Left ventricle myocardium inferior (tissue), 1 donor: Measurements from ENCODE around the gene PRDM7. TPM values are rescaled to one million over a fixed set of nuclear protein-coding genes. Genes with fewer than 3 reads are reported as not detected.

ENCODE experiments used
- DNase-seq: peaks from one replicate; pipeline ENCODE4 v3.0.0-alpha.2; 2020
- H3K27ac ChIP-seq: fragments of 200-600 bp; replicated peaks from 2 replicates; pipeline ENCODE4 v1.8.0; 2021
- H3K27me3 ChIP-seq: fragments of 200-600 bp; 2 replicates; pipeline ENCODE4 v1.8.0; 2021; ENCODE audit warnings: low read depth
- H3K36me3 ChIP-seq: fragments of 200-600 bp; 2 replicates; pipeline ENCODE4 v1.8.0; 2021
- H3K4me1 ChIP-seq: fragments of 200-600 bp; 2 replicates; pipeline ENCODE4 v1.8.0; 2021
- H3K4me3 ChIP-seq: fragments of 200-600 bp; 2 replicates; pipeline ENCODE4 v1.8.0; 2021; ENCODE audit warnings: mild to moderate bottlenecking, moderate library complexity
- H3K9me3 ChIP-seq: fragments of 200-600 bp; replicated peaks from 2 replicates; pipeline ENCODE4 v1.8.0; 2021
- CTCF ChIP-seq: fragments of 200-600 bp; IDR thresholded peaks from 2 replicates; pipeline ENCODE4 v1.8.0; 2021; ENCODE audit warnings: antibody characterized with exemption, mild to moderate bottlenecking, borderline replicate concordance
- intact Hi-C: fragments of 100-400 bp; cut with micrococcal nuclease; formaldehyde crosslinking; loops from one replicate; pipeline ENCODE4 v1.11.0; 2022
- total RNA-seq: library from RNA; stranded (reverse); fragmentation: NEBNext Ultra II Directional; extraction: Animal tissue kit (Norgen Biotek cat#: 25700); gene quantifications from one replicate; pipeline ENCODE4 v1.2.1, GENCODE V29; 2021
- donor health status: DM: no; HTN: yes; CAD: no; lungs with severe emphysema.

PRDM7 gene
- total RNA-seq, 1 donor from 2014 or later = not detected

GRCh38 chr16:90055371-90055770 is 21.8 kb downstream of the PRDM7 start:
- Histone ChIP-seq H3K9me3 (peaks cover 22% of the 10 kb centered on the region), H3K27me3 (peaks cover 11% of the 10 kb centered on the region), H3K4me1 (no peaks in the 10 kb centered on the region), H3K27ac (no peak overlapping the region), H3K4me3 (no peak overlapping the region), H3K36me3 (no peaks in the 10 kb centered on the region)
- intact Hi-C loops = no loop called here
- no peak for TF ChIP-seq CTCF
- DNase-seq = no peak

GRCh38 chr16:90054554-90054953 is 22.6 kb downstream of the PRDM7 start:
- no peaks in the 10 kb centered on the region for H3K4me1 ChIP-seq
- no peak for TF ChIP-seq CTCF
- peaks cover 11% of the 10 kb centered on the region for H3K27me3 ChIP-seq
- H3K27ac ChIP-seq = no peak overlapping the region
- H3K4me3 ChIP-seq = no peak overlapping the region
- DNase-seq = no peak
- H3K9me3 ChIP-seq = peaks cover 22% of the 10 kb centered on the region
- H3K36me3 ChIP-seq = no peaks in the 10 kb centered on the region
- intact Hi-C loops = no loop called here

GRCh38 chr16:90053902-90054500 is 23.1 kb downstream of the PRDM7 start:
- no peaks in the 10 kb centered on the region for H3K36me3 ChIP-seq
- H3K27ac ChIP-seq = no peak overlapping the region
- peaks cover 22% of the 10 kb centered on the region for H3K9me3 ChIP-seq
- peaks cover 11% of the 10 kb centered on the region for H3K27me3 ChIP-seq
- H3K4me1 ChIP-seq = no peaks in the 10 kb centered on the region
- intact Hi-C loops = no loop called here
- no peak for DNase-seq
- H3K4me3 ChIP-seq = no peak overlapping the region
- no peak for TF ChIP-seq CTCF

- Histone ChIP-seq H3K36me3 (no peaks in the 10 kb centered on the region), H3K4me1 (peaks cover 13% of the 10 kb centered on the region), H3K9me3 (peaks cover 22% of the 10 kb centered on the region), H3K27ac (no peak overlapping the region), H3K27me3 (peaks cover 26% of the 10 kb centered on the region), H3K4me3 (no peak overlapping the region)
- no peak for DNase-seq
- intact Hi-C loops = no loop called here
- TF ChIP-seq CTCF = no peak
Observed at GRCh38 chr16:90050969-90051368, 26.2 kb downstream of the PRDM7 start.

- no peak for TF ChIP-seq CTCF
- H3K4me3 ChIP-seq = no peak overlapping the region
- H3K9me3 ChIP-seq = peaks cover 7% of the 10 kb centered on the region
- DNase-seq = no peak
- intact Hi-C loops = no loop called here
- peaks cover 17% of the 10 kb centered on the region for H3K27me3 ChIP-seq
- H3K27ac ChIP-seq = no peak overlapping the region
- peaks cover 13% of the 10 kb centered on the region for H3K4me1 ChIP-seq
- H3K36me3 ChIP-seq = peaks cover 2% of the 10 kb centered on the region
Observed at GRCh38 chr16:90048737-90049330, 28.3 kb downstream of the PRDM7 start.
